HG03378 (cell line): ENCODE data around the gene PFKP.

Experiments
- ATAC-seq: cut with Tn5 transposase; IDR thresholded peaks from one replicate; pipeline ENCODE4 v1.9.1; 2021; ENCODE audit warnings: mild to moderate bottlenecking, moderate library complexity; ENCODE audit not compliant: unreplicated experiment

The PFKP gene

DNA sequence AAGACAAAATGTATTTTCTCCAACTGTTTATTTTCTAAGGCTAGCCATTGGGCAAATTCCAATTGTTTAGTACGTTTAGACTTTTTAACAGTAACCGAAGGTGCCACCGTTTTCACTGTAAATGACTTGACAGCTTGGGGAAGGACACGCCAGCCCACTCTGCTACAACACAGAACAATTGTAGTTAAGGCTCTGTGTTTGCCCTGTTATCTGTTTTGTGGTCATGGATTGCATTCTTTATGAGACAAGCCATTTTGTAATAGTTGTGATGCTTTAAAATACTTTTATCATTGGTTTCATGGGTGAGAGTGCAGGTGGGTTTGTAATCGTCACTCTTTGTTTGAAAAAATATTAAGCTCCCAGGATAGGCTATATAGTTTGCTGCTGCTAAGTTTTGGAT, 111.8 kb downstream of the PFKP start:
- ATAC-seq, result no peak

DNA sequence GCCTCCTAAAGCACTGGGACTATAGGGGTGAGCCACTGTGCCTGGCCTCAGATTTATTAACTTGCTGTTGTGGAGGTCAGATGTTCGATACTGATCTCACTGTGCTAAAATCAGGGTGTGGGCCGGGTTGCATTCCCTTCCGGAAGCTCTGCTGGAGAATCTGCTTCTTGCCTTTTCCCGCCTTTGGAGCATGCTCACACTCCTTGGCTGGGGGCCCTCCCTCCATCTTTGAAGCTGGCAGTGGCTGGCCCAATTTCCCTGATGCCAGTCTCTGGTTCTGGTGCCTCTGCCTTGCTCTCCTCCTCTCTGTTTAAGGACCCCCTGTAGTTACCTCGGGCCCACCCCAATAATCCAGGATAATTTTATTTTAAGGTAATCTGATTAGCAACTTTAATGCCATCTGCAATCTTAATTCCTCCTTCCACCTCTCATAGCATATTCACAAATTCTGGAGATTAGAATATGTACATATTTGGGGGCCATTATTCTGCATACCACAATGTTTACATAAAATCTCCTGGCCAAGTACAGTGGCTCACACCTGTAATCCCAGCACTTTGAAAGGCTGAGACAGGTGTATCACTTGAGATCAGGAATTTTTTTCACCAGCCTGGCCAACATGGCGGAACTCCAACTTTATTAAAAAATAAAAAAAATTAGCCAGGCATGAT, 113.1 kb downstream of the PFKP start:
- no peak for ATAC-seq

DNA sequence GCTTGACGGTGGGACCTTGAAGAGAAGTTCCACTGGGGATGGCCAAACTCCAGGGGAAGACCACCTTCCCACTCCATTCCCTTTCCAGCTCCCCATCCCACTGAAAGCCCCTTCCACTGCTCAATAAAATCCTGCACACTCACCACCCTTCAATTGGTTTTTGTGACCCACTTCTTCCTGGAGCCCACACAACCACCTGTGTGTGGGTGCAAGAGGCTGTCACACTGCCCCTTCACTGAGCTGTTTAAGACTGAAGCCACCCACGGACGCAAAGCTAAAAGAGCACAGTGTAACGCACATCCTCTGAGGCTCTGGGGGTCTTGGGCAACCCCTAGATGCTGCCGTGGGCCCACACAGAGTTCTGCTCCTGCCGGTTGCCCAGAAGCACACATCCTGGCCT, 118.0 kb downstream of the PFKP start:
- no peak for ATAC-seq

DNA sequence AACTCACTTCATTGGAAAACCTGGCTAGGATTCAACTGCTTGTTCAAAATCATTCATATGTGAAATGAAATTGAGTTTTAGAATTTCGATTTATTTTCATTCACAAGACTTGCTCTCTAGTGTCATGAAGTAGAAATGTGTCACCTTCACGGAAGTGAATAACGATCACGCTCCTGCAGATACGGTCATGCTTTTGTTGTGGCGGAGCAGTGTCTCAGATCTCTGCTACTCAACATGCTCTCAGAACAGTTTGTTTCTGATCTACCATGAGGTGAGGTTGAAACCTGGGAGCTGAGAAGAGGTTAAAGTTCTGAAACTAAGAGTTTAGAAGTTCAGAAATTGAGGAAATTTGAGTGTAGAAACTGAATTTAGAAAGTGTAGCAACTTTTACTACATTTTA, 119.0 kb downstream of the PFKP start:
- ATAC-seq, result no peak
